D341Med (cell line): ENCODE measurements around the gene NEU4.
"Not testable (repeated sequence)": the region's sequence is repeated elsewhere in the genome, so short reads cannot be mapped to it uniquely, and the experiment has no call there.

Experiments used
- DNase-seq: peaks from one replicate; pipeline ENCODE4 v3.0.0; 2012; ENCODE audit warnings: low spot score

NEU4 gene

GRCh38 chr2:241808721-241809382 is at the start of gene NEU4:
NEU4 (plus strand) TSS chr2:241809193; CDS start chr2:241814485, 5,292 bp downstream.
- DNase-seq, result peak; percentile 16

- DNase-seq, result not testable (repeated sequence)
Observed at GRCh38 chr2:241759893-241760292, 49.1 kb upstream of the NEU4 start.

- peak; percentile 3 for DNase-seq
Observed at GRCh38 chr2:241760301-241760771, 48.7 kb upstream of the NEU4 start.

GRCh38 chr2:241762321-241762932 is 46.6 kb upstream of the NEU4 start:
- DNase-seq, result peak; percentile 5

- peak; percentile 12 for DNase-seq
Observed at GRCh38 chr2:241762933-241763369, 46.0 kb upstream of the NEU4 start.

- no peak for DNase-seq
Observed at GRCh38 chr2:241763551-241764274, 45.3 kb upstream of the NEU4 start.

GRCh38 chr2:241764275-241765241 is 44.4 kb upstream of the NEU4 start:
- peak; percentile 18 for DNase-seq

- DNase-seq, result peak; percentile 25
Observed at GRCh38 chr2:241767464-241768250, 41.3 kb upstream of the NEU4 start.

GRCh38 chr2:241768251-241768711 is 40.7 kb upstream of the NEU4 start:
- peak; percentile 19 for DNase-seq

- DNase-seq, result peak; percentile 21
Observed at GRCh38 chr2:241768850-241769249, 40.1 kb upstream of the NEU4 start.

- DNase-seq, result peak; percentile 21
Observed at GRCh38 chr2:241769819-241770184, 39.2 kb upstream of the NEU4 start.

- DNase-seq, result peak; percentile 30
Observed at GRCh38 chr2:241770185-241770935, 38.6 kb upstream of the NEU4 start.

GRCh38 chr2:241770936-241771285 is 38.1 kb upstream of the NEU4 start:
- no peak for DNase-seq

GRCh38 chr2:241771286-241772062 is 37.5 kb upstream of the NEU4 start:
- DNase-seq, result peak; percentile 74

GRCh38 chr2:241772063-241772499 is 36.9 kb upstream of the NEU4 start:
- DNase-seq, result no peak

GRCh38 chr2:241773511-241774418 is 35.2 kb upstream of the NEU4 start:
- DNase-seq, result peak; percentile 26

- DNase-seq, result peak; percentile 37
Observed at GRCh38 chr2:241774419-241775222, 34.4 kb upstream of the NEU4 start.
